Fibroblast of gingiva (primary cell): ENCODE results near the gene PARVG.

ENCODE experiments used
- DNase-seq: peaks from one replicate; pipeline ENCODE4 v3.0.0-alpha.2; 2011; ENCODE audit warnings: low read depth

The PARVG gene

GRCh38 chr22:44196731-44197131 is 16.0 kb downstream of the PARVG start:
- DNase-seq, result no peak

DNA sequence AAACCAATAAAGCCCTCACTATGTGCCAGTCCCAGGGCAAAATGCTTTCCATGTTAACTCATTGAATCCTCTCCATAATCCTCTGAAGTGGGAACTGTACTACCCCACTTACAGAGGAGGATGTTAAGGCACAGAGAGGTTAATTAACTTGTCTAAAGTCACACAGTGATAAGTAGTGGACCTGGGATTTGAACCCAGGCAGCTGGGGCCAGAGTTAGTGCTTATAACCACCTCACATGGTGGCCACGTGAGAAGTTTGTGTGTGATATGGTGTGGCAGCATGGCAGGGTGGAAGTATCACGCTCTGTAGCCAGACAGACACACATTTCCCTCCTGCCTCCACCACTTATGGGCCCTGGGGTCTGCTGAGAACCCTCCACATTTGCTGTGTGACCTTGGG is 16.5 kb downstream of the PARVG start:
- DNase-seq, result no peak

DNA sequence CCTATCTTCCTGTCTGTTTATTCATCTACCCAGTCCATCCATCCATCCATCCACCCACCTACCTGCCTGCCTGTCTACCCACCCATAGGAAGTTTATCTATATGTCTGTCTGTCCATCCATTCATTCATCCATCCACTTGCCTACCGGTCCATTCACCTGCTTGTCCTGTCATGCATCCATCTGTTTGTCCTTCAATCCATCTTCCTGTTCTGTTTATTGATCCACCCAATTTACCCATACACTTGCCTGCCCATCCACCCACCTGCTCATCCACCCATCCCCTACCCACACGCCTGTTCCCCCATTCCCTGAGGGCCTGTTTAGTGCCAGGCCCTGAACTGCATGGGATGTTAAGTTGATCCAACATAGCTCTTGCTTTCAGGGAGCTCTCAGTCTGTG is 18.4 kb downstream of the PARVG start:
- DNase-seq, result no peak

GRCh38 chr22:44199866-44200265 is 19.1 kb downstream of the PARVG start:
- DNase-seq, result no peak

GRCh38 chr22:44200451-44200850 is 19.7 kb downstream of the PARVG start:
- DNase-seq, result no peak

DNA sequence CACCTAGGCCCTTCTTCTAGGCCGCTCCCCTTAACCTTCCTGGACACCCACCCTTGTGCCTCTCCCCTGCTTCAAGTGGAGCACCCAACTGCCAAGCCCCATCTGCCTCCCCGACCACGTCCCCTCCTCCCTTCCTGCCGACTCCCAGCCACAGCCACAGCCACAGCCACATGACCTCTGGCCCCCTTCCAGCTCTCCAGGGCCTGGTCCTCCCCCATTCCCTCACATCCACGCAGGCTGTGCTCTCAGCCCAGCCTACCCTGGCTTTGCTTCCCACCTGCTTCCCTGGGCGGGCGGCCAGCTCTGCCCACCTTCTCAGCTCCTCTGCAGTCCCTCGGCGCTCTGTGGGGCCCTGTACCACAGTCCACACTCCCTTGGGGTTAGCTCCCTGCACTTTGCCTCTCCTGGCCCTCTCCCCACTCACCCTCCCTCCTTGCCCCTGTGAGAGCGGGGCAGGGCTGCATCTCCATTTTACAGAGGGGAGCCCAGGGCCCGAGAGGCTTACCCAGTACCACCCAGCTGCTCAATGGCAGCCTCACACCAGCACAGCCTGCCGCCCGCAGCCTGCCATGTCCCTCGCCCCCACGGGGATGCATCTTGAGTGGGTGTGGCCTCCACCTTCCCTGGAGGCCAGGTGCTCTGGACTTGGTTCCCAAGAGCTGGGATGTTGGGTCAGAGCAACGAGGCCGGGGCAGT is 20.3 kb downstream of the PARVG start:
- DNase-seq, result no peak

GRCh38 chr22:44201665-44202064 is 20.9 kb downstream of the PARVG start:
- no peak for DNase-seq

- DNase-seq, result peak; percentile 42
Measured at GRCh38 chr22:44202261-44202789, 21.6 kb downstream of the PARVG start.

DNA sequence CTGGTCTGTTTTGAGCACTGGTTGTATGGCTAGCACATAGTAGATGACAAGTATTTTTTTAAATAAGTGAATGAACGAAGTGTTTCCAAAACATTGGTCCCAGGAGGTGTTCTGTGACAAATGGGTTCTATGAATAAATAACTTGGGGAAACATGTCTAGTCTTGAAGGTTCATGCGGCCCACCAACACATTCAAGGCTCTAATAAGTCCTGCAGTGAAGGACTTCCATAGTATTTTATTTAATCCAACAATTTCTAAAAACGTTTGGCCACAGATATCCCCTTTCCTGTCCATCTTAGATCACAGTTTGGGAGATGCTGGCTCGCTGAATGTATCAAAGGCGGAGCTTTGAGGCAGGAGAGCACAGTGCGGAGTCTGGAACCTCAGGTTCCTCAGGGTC is 22.5 kb downstream of the PARVG start:
- DNase-seq, result no peak

- DNase-seq, result no peak
Measured at GRCh38 chr22:44204739-44205515, 24.2 kb downstream of the PARVG start.

DNA sequence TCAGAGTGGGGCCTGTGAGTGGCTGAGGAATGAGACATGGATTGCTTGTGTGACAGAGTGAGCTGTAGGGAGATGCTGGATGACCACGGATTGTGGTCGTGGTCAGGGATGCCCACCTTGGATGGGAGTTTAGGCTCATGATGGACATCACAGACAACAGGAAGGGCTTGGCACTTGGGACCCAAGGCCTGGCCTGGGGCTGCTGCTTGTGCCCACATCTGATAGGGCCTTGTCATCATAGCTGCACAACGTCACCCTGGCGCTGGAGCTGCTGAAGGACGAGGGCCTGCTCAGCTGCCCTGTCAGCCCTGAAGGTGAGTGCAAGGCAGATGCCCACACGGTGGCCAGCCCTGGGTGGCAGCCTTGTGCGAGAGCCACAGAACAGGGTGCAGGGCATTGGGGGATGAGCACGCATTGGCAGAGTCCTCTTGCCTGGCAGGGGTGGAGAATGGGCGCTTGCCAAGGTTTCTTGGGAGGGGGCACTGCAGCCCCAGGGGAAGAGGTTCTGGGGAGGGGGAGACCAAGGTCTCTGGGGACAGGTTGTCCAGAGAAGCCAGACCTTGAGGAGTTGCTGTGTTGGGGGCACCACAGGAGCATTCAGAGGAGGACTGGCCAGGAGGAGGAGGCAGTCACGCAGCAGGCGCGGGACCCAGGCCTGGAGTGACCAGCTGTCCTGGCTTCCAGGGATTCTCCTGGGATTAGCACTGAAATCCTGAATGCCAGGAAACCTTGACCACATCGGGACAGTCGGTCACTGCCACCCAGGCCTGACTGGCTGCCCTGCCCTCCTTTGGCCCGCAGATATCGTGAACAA is 25.0 kb downstream of the PARVG start:
- DNase-seq, result no peak

- DNase-seq, result no peak
Measured at GRCh38 chr22:44206330-44206645, 25.6 kb downstream of the PARVG start.

DNA sequence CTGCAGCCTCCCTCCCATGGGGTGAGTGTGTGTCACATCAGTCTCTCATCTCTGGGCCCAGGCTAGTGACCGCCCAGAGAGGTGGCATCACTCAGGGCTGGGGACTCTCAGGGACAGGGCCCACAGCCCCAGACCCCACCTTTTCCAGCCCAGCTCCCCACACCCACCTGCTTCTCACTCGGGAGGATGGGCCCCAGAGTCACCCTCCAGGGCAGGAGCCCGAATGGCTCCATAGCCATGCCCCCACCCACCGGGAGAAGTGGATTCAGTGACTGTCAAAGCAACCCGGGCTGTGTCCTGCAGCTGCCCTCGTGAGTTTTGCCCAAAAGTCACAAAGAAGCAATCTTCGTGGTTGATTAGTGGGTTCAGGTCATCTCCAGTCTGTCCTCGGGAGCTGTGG is 26.0 kb downstream of the PARVG start:
- DNase-seq, result no peak

DNA sequence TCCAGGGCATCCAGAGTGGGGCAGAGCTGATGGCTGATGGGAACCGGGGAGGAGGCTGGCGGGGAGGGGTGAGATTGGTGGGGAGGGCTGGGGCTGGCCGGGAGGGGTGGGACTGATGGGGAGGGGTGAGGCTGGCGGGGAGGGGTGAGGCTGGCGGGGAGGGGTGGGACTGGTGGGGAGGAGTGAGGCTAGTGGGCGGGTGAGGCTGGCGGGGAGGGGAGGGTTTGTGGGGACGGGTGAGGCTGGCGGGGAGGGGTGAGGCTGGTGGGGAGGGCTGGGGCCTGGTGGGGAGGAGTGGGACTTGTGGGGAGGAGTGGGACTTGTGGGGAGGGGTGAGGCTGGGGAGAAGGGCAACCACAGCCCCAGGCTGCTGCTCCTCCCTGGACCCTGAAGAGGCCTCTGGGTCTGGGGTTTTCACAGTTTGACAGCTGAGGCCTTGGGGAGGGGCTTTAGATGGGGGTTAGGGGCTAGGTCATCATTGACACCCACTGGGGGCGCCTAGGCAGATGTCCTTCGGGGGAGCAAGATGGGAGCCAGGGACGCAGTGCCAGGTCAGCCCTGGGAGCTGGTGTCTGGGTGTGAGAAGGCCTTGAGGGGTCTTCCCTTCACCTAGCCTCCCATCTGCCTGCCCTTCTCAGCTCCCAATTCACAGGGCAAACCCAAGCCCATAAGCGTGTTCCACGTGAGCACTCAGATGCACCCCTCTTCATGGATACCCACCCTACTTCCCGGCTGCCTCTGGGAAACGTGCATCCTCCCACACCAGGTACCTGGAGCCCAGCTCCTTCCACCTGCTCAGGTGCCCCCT is 26.7 kb downstream of the PARVG start:
- DNase-seq, result no peak

- no peak for DNase-seq
Measured at GRCh38 chr22:44207981-44208317, 27.2 kb downstream of the PARVG start.

DNA sequence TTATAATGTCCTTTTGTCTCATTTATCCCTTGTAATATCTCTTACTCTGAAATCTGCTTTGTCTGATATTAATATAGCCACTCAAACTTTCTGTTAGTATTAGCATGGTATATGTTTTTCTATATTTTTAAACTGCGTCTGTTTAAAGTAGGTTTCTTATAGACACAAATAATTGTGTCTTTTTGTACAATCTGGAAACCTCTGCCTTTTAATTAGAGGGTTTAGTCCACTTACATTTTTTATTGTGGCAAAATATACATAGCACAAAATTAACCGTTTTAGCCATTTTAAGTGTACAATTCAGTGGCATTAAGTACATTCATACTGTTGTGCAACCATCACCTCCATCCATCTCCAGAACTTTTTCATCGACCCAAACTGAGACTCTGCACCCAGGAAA is 28.6 kb downstream of the PARVG start:
- no peak for DNase-seq

GRCh38 chr22:44210722-44211121 is 30.0 kb downstream of the PARVG start:
- peak; percentile 59 for DNase-seq

GRCh38 chr22:44211256-44211945 is 30.7 kb downstream of the PARVG start:
- DNase-seq, result peak; percentile 30

DNA sequence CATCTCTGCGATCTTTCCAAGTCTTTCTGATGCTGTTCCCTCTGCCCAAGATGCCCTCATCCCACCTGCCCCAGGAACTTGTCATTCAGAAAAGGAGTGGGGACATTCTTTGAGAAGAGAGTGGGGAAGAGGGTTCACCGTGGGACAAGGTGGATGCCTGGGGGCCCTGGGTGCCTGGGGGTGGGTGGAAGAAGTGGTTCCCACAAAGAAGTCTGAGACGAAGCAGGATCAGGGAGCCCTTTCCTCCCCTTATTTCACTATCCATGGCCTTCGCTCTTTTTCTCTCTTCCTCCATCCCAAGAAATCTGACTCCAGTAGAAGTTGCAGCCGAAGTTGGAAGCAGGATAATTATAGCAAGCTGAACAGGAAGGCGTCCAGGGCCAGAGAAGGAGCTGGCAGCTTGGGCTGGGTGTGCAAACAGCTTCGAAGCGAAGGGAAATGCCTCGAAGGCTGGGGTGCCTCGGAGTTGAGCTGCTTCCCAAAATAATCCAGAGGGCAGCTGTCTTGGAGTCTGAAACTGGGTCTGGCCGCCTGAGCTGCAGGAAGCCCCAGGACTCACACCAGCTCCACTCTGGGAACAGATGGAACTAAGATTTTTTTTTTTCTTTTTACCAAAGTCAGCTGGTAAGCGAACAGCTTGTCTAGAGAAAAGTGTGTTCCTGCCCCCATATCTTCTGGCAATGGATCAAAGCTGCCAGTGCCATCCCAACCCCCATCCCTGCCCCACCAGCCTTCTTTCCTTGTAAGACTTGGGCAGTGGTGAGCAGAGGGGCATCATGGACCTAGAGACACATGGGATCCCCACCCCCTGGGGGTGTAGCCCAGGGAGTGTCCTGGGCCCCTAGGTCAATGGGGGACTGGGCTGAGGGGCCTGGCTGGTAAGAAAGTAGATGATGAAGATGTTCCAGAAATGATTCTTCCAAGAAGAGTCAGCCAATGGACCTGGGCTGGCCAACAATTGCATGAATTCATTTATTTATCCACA is 31.5 kb downstream of the PARVG start:
- DNase-seq, result peak; percentile 71

GRCh38 chr22:44212936-44213335 is 32.2 kb downstream of the PARVG start:
- DNase-seq, result no peak
